Glomerular visceral epithelial cell (primary cell): ENCODE results near the gene ZBED1.
"Not testable (repeated sequence)": the region's sequence is repeated elsewhere in the genome, so short reads cannot be mapped to it uniquely, and the experiment has no call there.

Experiments
- DNase-seq: peaks from one replicate; pipeline ENCODE4 v3.0.0-alpha.2; 2016; ENCODE audit errors: extremely low spot score

ZBED1 gene

DNA sequence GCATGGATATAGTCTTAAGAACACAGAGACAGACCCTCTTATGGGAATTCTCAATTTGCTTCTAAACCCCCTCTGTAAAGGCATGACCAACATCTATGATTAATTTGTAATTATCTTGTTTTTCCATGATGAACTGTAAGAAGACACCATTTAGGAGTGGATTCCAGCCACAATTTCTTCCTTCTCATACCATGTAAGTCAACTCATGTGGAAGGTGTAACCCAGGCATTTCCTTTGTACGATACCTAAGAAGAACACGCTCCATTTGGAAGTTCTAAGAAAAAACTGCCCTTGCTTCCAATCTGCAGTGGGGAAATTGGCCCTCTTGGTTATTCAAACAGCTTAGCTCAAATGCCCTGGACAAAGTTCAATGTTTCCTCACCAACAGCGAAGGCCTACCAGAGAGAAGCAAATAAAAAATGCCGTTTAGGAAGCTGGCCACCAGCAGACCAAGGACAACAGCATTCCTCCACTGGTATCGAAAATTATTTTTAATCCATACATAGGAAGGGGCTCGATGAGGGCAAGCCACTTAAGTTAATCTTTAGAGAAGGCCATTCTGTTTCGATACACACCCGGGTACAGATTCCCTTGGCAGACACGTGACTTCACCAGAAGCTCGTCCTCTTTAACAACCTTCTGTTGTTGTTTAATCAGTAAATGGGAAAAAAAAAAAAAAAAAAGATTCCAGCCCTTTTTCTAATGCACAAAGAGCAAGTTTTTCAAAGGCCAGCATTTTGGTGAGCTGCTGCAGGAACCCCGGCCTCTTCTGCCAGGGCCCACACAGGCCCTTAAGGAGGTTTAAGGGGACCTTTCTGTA lies 2.6 kb downstream of the ZBED1 start:
- peak; percentile 24 for DNase-seq

DNA sequence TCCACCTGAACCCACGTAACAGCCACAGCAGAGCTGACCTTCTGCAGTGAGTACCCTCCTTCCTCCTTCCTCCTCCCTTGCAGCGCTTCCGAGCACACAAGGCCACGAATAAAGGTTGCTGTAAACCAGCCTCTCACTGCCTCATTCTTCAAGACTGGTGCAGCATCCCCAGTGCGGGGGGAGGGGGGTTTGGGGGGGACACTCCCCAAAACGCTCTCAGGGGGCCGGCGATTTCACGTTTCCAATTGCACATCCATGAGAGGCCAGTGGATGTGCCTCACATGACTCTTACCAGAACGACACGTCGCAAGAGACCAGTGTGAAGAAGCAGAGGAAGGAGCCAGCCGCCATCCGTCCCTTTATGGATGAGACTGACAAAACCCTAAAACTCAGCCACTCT lies 5.2 kb downstream of the ZBED1 start:
- DNase-seq = no peak

- DNase-seq = no peak
Observed at GRCh38 chrX:2492531-2493218, 8.1 kb downstream of the ZBED1 start.

GRCh38 chrX:2490634-2491033 lies 10.1 kb downstream of the ZBED1 start:
- DNase-seq = no peak

- no peak for DNase-seq
Observed at GRCh38 chrX:2489446-2490445, 11.0 kb downstream of the ZBED1 start.

DNA sequence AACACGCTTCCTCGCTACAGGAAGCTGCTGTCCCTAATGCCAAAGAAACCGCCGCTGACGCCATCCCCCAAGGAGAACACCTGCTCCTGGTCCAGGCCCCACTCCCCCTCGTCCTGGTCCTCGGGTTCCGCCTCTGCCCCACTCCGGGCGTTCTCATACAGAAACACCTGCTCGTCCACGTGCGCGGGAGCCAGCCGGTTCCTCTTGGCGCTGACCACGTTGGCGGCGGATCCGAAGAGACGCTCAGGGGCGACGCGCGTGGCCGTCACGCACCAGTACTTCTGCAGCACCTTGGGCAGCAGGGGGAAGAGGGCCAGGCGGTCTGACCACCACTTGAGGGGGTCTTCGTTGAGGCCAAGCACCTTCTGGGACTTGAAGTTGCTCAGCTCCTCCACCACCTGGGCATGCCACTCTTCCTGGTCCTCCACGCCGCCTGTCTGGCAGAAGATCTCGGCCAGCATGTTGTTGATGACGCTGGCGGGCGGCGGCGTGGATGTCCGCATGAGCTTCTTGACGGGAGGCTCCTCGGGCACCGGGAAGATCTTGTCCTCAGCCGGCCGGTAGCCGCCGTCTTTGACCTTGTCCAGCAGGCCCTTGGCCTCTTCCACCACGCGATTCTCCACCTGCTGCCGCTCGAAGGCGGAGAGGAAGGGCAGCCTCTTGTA lies 12.0 kb downstream of the ZBED1 start:
- DNase-seq = no peak

- no peak for DNase-seq
Observed at GRCh38 chrX:2487366-2487765, 13.4 kb downstream of the ZBED1 start.

DNA sequence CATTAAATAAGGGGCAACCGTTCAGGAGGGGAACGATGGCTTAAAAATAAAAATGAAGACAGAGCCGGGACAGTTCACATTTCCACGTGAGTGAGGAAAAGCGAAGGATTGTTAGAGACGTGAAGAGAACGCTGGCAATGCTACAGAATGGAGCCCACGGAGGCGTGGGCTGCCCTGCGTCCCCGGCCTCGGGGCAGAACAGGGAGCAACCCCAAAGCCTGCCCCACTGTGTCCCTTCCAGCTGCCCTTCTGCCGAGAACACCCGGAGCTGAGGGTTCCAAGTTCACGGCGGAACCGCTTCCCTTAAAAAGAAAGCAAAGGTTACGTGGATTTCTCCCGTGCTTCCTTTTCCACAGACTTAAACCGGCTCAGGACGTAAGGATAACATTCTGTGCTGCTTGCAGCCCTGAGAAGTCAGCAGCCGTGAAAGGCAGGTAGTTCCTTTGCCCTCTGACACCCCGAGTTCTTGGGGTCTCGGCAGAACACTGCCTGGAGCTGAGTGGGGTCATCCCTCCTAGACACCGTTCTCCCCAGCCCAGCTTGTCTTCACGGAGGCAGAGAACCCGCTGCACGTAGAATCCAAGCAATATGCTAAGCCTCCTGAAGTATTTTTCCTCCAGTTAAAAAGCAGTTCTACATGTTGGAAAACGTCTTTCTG lies 14.2 kb downstream of the ZBED1 start:
- DNase-seq = no peak

GRCh38 chrX:2485789-2486345 lies 14.9 kb downstream of the ZBED1 start:
- no peak for DNase-seq

DNA sequence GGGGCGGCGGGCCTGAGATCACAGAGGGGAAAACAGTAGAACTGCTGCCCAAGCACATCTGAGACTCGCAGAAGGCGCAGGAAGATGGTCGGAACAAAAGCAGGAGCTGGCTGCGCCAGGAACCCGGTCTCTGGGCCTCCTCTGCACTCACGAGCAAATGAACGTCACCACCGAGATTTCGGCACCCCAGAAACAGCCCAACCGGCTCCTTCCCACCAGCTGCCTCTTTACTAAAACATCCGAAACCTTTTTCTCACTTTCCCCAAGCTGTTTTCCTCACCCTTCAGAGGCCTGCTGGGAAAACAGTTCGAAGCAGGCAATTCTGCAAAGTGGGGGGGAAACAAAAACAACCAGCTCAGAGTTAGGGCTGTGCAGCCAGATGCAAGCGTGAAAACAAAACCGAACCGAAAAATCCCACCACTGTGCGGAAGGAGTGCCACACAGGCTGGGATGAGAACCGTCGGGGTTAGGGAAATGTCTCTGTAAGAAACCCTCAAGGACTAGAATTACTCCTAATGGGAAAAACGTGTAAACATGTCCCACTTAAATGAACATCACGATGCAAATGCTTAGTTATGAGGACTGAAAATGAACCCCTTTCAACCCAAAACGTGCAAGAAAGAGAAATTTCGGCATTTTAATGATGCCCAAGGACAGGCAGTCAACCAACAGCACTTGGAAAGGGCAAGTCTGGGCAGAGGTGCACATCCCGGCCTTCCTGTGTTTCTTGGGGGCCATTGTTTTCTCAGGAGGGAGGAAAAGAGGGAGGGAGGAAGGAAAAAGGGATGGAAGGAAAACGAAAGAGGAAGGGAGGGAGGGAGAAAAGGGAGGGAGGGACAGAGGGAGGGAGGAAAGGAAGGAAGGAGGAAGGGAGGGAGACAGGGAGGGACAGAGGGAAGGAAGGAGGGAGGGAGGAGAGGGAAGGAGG lies 15.8 kb downstream of the ZBED1 start:
- DNase-seq = no peak

GRCh38 chrX:2484256-2484655 lies 16.5 kb downstream of the ZBED1 start:
- no peak for DNase-seq

GRCh38 chrX:2483398-2484060 lies 17.2 kb downstream of the ZBED1 start:
- no peak for DNase-seq

GRCh38 chrX:2481597-2481996 lies 19.2 kb downstream of the ZBED1 start:
- not testable (repeated sequence) for DNase-seq

- DNase-seq = not testable (repeated sequence)
Observed at GRCh38 chrX:2479982-2480381, 20.8 kb downstream of the ZBED1 start.

DNA sequence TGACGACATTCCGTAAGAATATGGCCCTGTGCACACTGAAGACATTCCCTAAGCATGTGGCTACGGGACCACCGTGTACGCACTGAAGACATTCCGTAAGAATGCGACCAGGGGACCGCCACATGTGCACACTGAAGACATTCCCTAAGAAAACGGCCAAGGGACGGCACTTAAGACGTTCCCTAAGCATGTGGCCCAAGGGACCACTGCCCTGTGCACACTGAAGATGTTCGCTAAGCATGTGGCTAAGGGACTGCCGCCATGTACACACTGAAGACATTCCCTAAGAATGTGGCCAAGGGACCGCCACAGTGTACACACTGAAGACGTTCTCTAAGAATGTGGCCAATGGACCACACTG lies 21.4 kb downstream of the ZBED1 start:
- no peak for DNase-seq

- DNase-seq = no peak
Observed at GRCh38 chrX:2478546-2479419, 22.0 kb downstream of the ZBED1 start.

GRCh38 chrX:2477313-2477712 lies 23.5 kb downstream of the ZBED1 start:
- not testable (repeated sequence) for DNase-seq
